KMS-11 (cell line): ENCODE results near the gene IP6K1.

Source experiments
- H2AFZ ChIP-seq: fragments of 200-600 bp; sonication (generic); 2 replicates; pipeline ENCODE4 v1.6.1; 2016; ENCODE audit warnings: antibody characterized with exemption, mixed run types, low read depth
- H3K27ac ChIP-seq: fragments of 200-600 bp; sonication (generic); 2 replicates; pipeline ENCODE4 v1.6.1; 2016; ENCODE audit warnings: mild to moderate bottlenecking, mixed run types
- H3K27me3 ChIP-seq: fragments of 200-600 bp; sonication (generic); 2 replicates; pipeline ENCODE4 v1.6.1; 2017; ENCODE audit warnings: mild to moderate bottlenecking, low read depth, mixed run types, moderate library complexity; ENCODE audit not compliant: insufficient read depth
- H3K36me3 ChIP-seq: fragments of 200-600 bp; sonication (generic); 2 replicates; pipeline ENCODE4 v1.6.1; 2017; ENCODE audit warnings: mild to moderate bottlenecking, mixed run types; ENCODE audit not compliant: insufficient read depth
- H3K4me1 ChIP-seq: fragments of 200-600 bp; sonication (generic); 2 replicates; pipeline ENCODE4 v1.6.1; 2016; ENCODE audit warnings: mild to moderate bottlenecking, low read depth, mixed run types; ENCODE audit not compliant: poor library complexity, severe bottlenecking
- H3K4me2 ChIP-seq: fragments of 200-600 bp; sonication (generic); 2 replicates; pipeline ENCODE4 v1.7.0; 2016; ENCODE audit warnings: mild to moderate bottlenecking, mixed run types
- H3K4me3 ChIP-seq: fragments of 200-600 bp; sonication (generic); IDR thresholded peaks from 2 replicates; pipeline ENCODE4 v1.6.1; 2017; ENCODE audit warnings: low read depth, low read length, mixed read lengths; ENCODE audit not compliant: insufficient read depth
- H3K79me2 ChIP-seq: fragments of 200-600 bp; sonication (generic); 2 replicates; pipeline ENCODE4 v1.6.1; 2016; ENCODE audit warnings: low read depth, mixed run types; ENCODE audit not compliant: insufficient read depth
- H3K9ac ChIP-seq: fragments of 200-600 bp; sonication (generic); 2 replicates; pipeline ENCODE4 v1.6.1; 2016; ENCODE audit warnings: mild to moderate bottlenecking, mixed run types
- H4K20me1 ChIP-seq: fragments of 200-600 bp; sonication (generic); 2 replicates; pipeline ENCODE4 v1.6.1; 2016; ENCODE audit warnings: mild to moderate bottlenecking, mixed run types; ENCODE audit not compliant: insufficient read depth
- CTCF ChIP-seq: fragments of 200-600 bp; sonication (generic); conservative IDR thresholded peaks from 2 replicates; pipeline ENCODE4 v1.6.1; 2017; ENCODE audit warnings: low read depth, mild to moderate bottlenecking, antibody characterized with exemption, low read length, moderate library complexity, mixed read lengths

The IP6K1 gene

GRCh38 chr3:49721596-49721895, 64.8 kb downstream of the IP6K1 start:
- Histone ChIP-seq H3K36me3 (no peaks in the 10 kb centered on the region), H2AFZ (no peak overlapping the region), H3K4me1 (peaks cover 14% of the 10 kb centered on the region), H3K4me3 (no peak overlapping the region), H3K27ac (no peak overlapping the region), H4K20me1 (no peaks in the 10 kb centered on the region), H3K27me3 (no peaks in the 10 kb centered on the region), H3K79me2 (peaks cover 9% of the 10 kb centered on the region; the same call in 1 of the 2 replicates), H3K9ac (no peak overlapping the region), H3K4me2 (no peak overlapping the region)
- no peak for TF ChIP-seq CTCF

GRCh38 chr3:49720855-49721595, 65.3 kb downstream of the IP6K1 start:
- no peak overlapping the region for H3K4me3 ChIP-seq
- H3K79me2 ChIP-seq = peaks cover 9% of the 10 kb centered on the region; the same call in 1 of the 2 replicates
- H3K36me3 ChIP-seq = no peaks in the 10 kb centered on the region
- no peaks in the 10 kb centered on the region for H3K27me3 ChIP-seq
- H3K4me1 ChIP-seq = peaks cover 14% of the 10 kb centered on the region
- no peak overlapping the region for H3K27ac ChIP-seq
- H2AFZ ChIP-seq = no peak overlapping the region
- no peaks in the 10 kb centered on the region for H4K20me1 ChIP-seq
- no peak overlapping the region for H3K4me2 ChIP-seq
- TF ChIP-seq CTCF = no peak
- no peak overlapping the region for H3K9ac ChIP-seq

GRCh38 chr3:49719214-49719884, 67.0 kb downstream of the IP6K1 start, which contains the start of gene AMIGO3:
TSS of gene AMIGO3 (minus strand) at chr3:49719684. CDS start at chr3:49719465, 219 bp downstream.
- H3K4me2 ChIP-seq = no peak within 1 kb of the TSS
- H2AFZ ChIP-seq = no peak within 1 kb of the TSS
- H3K4me3 ChIP-seq = no peak within 1 kb of the TSS
- no peaks in the 10 kb centered on the region for H4K20me1 ChIP-seq
- peaks cover 6% of the 10 kb centered on the region for H3K4me1 ChIP-seq
- H3K27me3 ChIP-seq = no peaks in the 10 kb centered on the region
- no peaks in the 10 kb centered on the region for H3K36me3 ChIP-seq
- peaks cover 9% of the 10 kb centered on the region; the same call in 1 of the 2 replicates for H3K79me2 ChIP-seq
- H3K27ac ChIP-seq = no peak within 1 kb of the TSS
- no peak for TF ChIP-seq CTCF
- H3K9ac ChIP-seq = no peak within 1 kb of the TSS

DNA sequence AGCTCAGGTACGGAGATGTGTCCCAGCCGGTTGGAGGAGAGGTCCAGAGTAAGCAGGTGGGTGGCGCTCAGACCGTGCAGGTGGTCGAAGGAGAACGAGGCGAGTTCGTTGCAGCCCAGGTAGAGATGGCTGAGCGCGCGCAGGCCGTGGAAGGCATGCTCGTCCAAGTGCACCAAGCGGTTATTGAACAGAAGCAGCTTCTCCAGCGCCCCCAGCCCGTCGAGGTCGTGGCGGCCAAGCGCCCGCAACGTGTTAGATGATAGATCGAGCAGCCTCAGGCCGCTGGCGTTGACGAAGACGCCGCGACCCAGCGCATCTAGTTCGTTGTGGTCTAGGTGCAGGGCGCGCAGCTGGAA, 67.5 kb downstream of the IP6K1 start:
- Histone ChIP-seq H2AFZ (no peak overlapping the region), H3K4me2 (no peak overlapping the region), H4K20me1 (no peaks in the 10 kb centered on the region), H3K4me1 (peaks cover 4% of the 10 kb centered on the region), H3K79me2 (peaks cover 9% of the 10 kb centered on the region; the same call in 1 of the 2 replicates), H3K4me3 (no peak overlapping the region), H3K27ac (no peak overlapping the region), H3K27me3 (no peaks in the 10 kb centered on the region), H3K9ac (no peak overlapping the region), H3K36me3 (no peaks in the 10 kb centered on the region)
- no peak for TF ChIP-seq CTCF
